ENCODE data around the gene ARL5C.
"Not testable (repeated sequence)": the region's sequence is repeated elsewhere in the genome, so short reads cannot be mapped to it uniquely, and the experiment has no call there.

Gene ARL5C

DNA sequence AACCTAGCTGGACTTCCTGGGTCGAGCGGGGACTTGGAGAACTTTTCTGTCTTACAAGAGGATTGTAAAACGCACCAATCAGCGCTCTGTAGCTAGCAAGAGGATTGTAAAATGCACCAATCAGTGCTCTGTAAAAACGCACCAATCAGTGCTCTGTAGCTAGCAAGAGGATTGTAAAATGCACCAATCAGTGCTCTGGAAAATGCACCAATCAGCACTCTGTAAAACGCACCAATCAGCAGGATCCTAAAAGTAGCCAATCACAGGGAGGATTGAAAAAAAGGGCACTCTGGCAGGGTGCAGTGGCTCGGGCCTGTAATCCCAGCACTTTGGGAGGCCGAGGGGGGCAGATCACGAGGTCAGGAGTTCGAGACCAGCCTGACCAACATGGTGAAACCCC is 2.5 kb upstream of the ARL5C start:
- in situ Hi-C loops (cut with MboI; ENCODE audit: low sequenced_read_pairs) = not testable (repeated sequence)

DNA sequence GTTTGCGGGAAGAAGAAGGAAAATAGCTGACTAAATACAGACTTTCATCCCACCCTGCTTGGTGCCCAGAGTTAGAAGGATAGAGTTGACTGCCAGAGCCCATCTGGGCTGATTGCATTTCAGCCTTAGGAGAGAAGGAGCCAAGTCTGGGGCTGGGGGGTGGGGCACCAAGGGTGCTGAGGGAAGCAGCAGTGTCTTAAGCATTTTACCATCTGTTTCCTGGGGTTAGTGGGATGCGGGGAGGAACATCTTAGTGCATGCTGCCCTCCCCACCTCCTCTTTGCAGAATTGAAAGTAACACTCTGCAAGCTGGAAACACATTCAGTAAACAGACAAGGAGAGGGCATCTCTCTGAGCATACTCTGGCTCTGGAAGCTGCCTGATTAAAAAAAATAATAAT is 1.5 kb upstream of the ARL5C start:
- in situ Hi-C loops (cut with MboI; ENCODE audit: low sequenced_read_pairs) = no loop called here

DNA sequence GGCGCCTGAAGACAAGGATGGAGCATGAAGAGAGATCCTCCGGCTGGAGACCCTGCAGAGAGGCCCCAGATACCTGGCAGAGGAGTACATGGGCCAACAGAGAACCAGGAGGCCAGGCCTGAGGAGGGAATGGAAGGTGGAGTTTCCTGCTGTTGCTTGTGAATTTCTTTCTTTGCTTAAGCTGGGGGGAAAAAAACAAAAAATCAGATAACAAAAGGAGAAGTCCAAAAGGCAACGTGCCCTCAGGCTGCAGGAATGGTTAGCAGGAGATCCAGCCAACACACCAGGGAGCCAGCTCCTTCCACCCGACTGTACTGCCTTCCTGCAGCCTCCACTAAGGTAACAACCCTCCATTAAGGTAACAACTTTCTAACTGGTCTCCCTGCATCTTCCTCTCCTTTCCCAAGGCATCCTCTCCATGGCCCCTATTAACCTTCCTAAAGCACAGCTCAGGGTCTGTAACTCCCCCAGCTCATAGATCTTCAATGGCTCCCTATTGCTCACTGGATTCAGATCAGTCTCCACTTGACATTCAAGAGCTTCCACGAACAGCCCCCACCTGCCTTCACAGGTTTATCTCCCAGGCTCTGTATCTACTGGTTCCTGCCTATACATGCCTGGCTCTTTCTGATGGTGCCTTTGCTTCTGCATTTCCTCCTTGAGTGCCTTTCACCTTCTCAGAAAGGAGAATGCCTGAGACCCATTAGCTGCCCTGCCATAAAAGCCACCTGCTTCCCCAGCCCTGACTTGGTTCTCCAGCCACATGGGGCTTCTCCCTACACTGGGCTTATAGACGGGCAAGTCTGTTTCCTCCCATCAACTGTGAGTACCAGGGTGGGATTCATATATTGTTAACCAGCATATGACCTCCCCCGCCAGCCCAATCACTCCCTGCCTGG is 725 bp upstream of the ARL5C start:
- in situ Hi-C loops (cut with MboI; ENCODE audit: low sequenced_read_pairs) = no loop called here

DNA sequence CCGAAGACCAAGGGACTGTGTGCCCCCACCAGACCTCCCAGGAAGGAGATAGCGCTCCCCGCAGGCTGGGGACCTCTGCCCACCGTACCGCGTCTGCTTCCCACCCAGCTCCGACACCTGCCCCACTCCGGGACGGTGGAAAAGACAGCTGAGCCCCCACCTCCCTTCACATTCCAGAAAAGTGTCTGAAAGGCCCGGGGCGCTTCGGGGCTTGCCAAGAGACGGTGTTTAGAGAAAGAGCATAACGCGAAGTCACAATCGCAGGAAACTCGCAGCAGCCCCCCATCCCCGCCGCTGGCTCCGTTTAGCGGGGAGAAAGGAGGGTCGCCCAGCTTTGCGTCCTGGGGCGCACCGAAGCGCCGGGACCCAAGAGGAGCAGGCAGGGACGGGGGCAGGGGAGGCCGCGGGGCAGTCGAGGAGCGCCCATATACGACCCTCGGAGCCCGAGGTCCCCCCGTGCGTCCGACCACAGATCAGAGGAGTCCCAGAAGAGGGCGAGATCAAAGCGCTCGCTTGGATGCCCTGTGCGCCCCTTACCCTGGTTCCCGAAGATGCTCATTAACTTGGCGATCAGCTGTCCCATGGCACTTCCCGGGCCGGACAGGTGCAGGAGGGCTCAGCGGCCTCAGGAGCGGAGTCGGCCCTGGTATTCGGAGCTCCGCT is 652 bp downstream of the ARL5C start:
- in situ Hi-C loops (cut with MboI; ENCODE audit: low sequenced_read_pairs) = no loop called here

DNA sequence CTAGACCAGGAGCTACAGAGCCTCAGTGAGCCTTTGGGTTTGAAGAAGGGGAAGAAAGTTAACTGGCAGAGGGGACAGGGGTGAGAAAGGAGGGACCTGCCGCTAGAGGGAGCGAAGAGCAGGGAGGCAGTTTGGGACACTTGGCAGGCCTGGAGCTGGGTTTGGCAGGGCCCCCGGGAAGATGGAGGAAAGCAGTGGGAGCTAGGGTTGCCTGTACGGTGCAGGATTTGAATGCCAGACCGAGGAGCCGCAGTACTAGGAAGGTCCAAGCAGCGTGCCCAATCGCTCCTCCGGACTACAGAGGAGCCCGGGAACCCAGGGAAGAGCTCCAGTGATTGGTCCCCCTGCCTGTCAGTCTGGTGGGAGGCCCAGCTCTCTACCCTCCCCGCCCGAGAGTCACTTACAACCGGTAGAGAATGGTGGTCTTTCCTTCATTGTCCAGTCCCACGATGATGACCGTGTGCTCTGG is 1.3 kb downstream of the ARL5C start:
- in situ Hi-C loops (cut with MboI; ENCODE audit: low sequenced_read_pairs) = no loop called here

DNA sequence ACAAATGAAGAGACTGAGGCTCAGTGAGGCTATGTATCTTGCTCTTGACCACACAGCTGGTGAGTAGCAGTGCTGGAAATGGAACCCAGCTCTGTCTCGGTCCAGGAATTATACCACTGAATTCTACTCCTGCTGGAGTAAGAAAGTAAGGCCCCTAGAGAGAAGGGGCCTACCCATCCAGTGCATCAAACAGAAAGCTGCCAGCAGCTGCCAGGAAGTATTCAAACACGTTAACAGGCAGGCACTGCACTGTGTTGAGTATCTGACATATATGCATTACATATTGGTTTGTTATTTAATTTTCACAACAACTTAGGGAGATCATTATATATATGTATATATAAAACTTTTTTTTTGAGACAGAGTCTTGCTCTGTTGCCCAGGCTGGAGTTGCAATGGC is 4.0 kb downstream of the ARL5C start:
- in situ Hi-C loops (cut with MboI; ENCODE audit: low sequenced_read_pairs) = no loop called here

DNA sequence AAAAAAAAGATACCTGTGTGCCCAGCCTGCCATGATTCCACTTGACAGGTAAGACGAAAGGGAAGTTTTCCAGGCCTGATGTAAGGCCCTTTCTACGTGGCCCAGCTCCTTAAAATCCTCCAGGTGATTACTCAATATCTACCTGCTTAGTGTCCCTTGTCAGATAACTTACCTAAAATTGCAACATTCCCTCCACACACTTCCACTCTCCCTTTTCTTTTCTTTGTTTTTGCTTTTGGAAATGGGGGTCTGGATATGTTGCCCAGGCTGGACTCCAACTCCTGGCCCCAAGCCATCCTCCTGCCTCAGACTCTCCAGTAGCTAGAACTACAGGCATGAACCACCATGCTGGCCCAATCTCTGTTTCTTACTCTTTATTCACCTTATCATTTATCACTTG is 7.3 kb downstream of the ARL5C start:
- in situ Hi-C loops (cut with MboI; ENCODE audit: low sequenced_read_pairs) = no loop called here

DNA sequence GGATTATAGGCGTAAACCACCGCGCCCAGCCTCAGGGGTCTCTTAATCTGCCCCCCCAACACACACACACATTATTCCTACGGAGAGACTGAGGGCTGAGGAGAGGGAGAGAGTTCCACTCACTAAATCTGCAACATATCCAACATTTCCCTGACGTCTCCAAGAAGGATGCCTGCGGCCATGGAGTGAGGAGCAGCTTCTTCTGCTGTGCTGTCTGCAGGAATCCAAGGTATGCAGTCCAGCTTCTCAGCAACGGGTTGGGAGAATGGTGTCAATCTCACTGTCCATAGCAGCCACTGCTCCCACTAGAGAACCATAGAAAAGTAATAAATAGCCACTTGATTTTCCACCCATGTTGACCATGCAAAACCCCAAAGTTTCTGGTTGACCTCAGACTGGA is 9.5 kb downstream of the ARL5C start:
- in situ Hi-C loops (cut with MboI; ENCODE audit: low sequenced_read_pairs) = no loop called here

DNA sequence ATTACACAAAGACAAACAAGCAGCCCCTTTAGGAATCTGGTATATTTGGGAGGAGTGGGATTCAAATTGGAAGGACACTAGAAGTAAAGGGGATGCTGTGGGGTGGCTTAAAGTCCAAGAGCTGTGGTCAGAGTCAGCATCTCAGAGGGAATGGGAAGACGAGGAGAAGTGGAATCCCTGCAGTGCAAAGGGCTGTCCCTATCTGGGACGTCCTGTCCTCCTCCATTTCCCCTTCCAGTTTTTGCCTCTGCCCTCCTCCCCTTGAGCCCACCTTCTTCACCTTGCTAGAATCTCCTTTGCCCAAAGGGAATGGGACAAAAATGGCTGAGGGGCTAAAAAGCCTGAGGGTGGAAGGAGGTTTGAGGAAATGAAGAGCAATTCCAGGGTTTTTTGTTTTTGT is 10.3 kb downstream of the ARL5C start:
- in situ Hi-C loops (cut with MboI; ENCODE audit: low sequenced_read_pairs) = no loop called here

DNA sequence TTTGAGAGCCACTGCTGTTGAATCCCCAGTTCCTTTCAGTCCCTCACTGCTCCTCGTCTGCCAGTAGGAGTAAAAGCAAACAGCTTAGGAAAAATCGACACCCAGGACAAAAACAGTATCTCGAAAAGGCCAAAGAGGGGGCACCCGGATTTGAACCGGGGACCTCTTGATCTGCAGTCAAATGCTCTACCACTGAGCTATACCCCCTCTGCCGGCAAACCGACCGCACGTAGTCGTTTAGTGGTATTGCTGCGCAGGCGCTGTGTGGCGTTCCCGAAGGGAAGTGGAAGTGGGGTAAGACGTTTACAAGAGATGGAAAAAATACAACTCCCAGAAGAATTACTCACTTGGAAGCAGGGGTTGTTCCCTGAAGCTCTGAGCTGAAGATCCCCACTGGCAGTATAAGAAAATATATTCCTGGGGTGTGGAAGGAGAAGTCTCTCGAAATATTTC is 12.3 kb downstream of the ARL5C start:
- in situ Hi-C loops (cut with MboI; ENCODE audit: low sequenced_read_pairs) = no loop called here

DNA sequence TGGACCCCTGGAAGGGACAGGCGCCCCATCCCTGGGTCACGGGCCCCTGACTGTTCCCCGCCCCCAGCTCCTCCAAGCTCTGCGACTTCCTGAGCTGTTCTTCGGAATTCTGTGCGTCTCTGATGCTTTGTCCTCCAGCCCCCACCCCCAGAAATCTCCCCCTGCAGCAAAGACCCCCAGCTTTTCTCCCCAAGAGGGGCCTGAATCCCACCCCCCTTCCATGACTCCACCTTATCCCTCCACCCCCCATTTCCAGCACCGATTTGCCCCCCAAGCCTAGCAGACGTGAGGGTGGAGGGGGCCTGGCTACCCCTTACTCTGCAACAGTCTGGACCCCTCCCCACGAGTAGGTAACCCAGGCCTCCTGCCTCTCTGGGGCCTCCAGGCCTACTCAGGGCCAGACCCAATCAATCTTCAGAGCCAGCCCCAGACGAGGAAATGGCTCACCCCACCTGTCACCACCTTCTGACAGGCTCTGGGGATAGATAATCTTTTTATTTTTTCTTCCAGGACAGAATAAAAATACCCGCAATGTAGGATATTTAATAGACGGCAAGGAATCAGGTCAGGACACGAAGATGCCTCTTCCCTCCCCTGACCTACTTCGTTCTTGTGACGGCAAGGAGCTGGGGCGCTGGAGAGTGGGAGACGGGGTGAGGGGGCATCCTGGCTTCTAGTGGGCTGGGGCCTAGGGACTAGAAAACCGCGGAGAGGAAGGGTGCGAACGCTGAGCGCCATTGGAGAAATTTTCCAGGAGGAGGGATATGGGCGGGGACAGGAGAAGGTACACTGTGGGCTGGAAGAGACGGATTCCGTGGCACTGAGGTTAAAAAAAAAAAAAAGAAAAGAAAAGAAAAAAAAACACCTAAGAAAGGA is 13.8 kb downstream of the ARL5C start:
- in situ Hi-C loops (cut with MboI; ENCODE audit: low sequenced_read_pairs) = no loop called here

DNA sequence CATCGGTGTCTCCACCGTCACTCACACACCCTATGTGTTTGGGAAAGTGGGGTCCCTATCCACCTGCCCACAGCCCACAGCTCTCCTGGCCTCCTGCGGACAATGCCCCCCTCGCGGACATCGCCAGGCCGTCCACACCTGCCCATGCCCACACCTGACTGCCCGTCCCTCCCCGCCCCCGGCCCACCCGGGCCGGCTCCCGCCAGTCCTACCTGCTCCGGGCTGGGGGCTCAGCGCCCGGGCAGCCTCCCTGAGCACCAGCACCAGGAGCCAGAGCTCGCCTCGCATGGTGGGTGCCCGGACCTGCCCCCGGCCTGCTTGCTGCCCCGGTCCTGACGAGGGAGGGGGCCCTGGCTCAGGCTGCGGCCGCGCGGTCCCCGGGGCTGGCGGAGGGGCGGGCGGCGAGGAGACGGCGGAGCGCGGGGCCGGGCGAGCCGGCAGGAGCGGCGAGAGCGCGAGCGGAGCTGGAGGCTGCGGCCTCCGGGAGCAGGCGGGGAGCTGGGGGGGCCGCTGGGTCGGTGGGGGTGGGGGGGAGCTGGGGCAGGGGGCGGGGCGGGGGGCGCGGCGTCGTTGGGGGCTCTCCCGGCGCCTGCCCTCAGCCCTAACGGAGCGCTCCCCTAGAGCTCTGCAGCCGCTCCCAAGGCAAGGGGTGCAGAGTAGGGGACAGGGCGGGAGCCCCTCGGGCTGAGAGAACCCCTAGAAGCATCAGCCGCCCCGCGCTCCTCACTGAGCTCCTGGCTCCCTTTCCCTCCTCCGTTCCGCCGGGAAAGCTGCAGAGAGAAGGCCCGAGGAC is 14.6 kb downstream of the ARL5C start, which contains the start of gene PLXDC1:
PLXDC1 (minus strand) TSS at position 488 of the 793 bp plus-strand sequence; CDS start at position 288, 200 bp downstream.
- in situ Hi-C loops (cut with MboI; ENCODE audit: low sequenced_read_pairs) = no loop called here

DNA sequence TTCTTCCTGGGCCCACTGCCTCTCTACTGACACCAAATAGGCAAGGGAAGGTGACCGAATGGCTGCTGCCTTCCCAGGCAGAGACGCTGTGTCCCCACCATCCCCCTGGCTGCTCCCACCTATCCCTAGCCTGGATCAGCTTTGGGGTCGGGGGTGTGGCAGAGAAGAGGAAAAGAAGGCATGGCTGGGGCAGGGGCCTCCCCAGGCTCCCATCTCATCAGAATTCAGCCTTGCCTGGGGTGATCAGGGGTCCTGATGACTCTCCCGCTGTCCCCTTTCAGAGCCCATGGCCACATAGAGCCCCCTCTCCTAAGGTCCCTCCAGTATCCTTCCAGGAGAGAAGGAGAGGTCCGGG is 15.2 kb downstream of the ARL5C start:
- in situ Hi-C loops (cut with MboI; ENCODE audit: low sequenced_read_pairs) = no loop called here

DNA sequence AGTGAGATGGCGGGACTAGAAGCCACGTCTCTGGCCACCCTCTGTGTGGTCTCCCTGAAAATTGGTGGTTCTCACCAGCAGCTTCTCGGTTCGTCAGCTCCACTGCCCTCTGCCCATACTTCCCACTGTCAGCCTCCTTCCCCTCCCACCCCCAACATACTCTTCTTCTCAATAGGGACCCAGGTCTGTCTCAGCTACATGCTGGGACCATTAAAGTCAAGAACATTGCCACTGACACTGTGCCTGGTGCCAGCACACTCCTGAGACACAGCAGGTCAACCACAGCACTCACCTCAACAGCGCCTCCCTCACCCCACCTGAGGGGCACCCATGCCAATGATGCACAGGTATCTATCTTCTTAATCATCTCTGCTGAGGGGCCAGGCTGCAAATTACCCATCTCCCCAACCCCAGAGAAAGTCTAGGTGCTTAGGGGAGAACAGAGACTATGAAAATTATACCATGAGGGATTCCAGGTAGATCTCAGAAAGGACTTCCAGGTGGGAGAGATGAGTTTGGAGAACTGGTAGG is 15.8 kb downstream of the ARL5C start:
- in situ Hi-C loops (cut with MboI; ENCODE audit: low sequenced_read_pairs) = no loop called here

DNA sequence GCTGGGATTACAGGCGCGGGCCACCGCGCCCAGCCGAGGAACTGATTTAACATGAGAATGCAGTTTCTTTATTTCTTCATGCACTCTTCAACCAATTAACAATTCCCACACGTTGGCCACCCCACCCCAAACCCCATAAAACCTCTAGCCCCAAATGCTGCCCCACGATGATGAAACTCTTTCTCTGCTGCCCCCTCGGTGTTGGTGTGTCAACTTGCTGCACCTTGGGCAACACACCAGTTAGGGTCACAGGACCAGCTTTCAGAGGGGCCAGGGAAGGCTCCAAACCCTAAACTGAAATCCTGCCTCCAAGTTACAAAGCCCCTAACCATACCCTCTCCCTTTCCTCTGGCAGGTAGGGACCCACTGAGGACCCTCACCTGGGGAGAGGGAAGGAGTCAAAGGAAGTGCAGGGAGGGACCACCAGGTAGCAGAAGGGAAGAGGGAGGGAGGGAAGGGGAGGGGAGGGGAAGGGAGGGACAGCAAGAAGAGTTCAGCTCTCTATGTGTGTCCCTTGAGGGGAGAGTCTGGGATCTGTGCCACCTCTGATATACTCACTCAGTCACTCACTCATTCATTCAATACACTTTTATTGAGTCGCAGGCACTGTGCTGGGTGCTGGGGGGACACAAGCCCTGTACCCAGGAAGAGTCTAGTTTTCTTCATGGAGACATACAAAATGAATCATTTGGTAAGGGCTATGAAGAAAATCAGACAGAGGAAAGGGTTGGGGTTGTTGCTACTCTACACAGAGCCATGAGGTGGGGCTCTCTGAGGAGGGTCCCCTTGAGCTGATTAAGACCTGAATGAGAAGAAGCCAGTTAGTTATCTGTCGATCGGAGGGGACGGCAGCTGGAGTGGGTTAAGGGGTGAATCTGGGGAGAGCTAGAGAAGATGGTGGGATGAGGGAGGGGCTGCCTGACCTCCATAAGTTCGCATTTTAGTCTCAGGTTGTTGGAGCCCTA is 18.5 kb downstream of the ARL5C start:
- in situ Hi-C loops (cut with MboI; ENCODE audit: low sequenced_read_pairs) = loop anchor here (10.0 kb wide), 1 partner anchor 163 kb away; no protein-coding TSS in a partner anchor

DNA sequence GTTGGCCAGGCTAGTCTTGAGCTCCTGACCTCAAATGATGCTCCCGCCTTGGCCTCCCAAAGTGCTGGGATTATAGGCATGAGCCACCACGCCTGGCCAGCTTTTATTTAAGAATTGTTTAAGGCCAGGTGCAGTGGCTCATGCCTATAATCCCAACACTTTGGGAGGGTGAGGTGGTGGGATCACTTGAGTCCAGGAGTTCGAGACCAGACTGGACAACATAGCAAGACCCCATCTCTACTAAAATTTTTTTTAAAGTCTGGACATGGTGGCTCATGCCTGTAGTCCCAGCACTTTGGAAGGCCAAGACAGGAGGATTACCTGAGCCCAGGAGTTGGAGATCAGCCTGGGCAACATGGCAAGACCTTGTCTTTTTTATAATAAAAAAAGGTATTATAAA is 19.7 kb downstream of the ARL5C start:
- in situ Hi-C loops (cut with MboI; ENCODE audit: low sequenced_read_pairs) = loop anchor here (10.0 kb wide), 1 partner anchor 161 kb away; no protein-coding TSS in a partner anchor

DNA sequence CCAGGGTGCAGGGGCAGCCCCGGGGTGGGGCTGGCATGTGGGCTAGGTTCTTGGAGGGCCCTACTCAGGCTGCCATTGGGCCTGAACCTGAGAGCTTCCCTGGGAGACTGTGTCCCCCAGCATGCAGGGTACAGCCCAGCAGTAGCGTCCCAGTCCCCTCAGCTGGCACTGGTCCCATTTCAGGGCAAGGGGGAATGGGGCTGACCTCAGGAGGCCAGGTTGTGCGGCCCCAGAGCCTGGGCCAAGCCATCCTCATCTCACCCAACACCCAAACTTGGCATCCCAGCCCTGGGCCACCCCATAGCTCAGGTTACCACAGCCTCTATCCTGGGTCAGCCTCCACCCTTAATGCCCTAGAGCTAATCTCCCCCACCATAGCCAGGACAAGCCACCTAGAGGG is 20.8 kb downstream of the ARL5C start:
- in situ Hi-C loops (cut with MboI; ENCODE audit: low sequenced_read_pairs) = loop anchor here (10.0 kb wide), 1 partner anchor 160 kb away; no protein-coding TSS in a partner anchor

DNA sequence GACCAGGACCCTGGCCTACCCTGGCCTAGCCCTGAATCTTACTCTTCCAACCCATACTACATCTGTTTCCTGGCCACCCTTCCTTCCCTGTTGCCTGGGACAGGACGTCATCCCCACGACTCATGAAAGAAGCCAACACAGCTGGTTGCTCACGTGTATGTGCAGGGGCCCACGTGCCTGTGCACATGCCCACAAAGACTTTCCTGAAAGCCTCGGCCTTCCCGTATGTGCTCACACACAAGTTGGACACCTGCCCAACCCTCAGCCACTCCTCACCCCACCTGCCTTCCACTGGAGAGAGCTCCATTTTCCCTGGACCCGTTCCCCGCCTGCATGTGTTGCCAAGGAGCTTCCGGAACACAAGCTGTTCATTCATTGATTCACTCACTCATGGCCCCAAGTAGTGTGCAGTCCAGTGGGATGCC is 21.5 kb downstream of the ARL5C start:
- in situ Hi-C loops (cut with MboI; ENCODE audit: low sequenced_read_pairs) = loop anchor here (10.0 kb wide), 1 partner anchor 160 kb away; no protein-coding TSS in a partner anchor

Data from HL-60/S4 treated with phorbol 12-myristate 13-acetate at 8.2 ng/mL for 4 days and 3 days (cell line).